Measurements from ENCODE around the gene NUDT14. TPM values are rescaled to one million over a fixed set of nuclear protein-coding genes. Genes with fewer than 3 reads are reported as not detected.

The NUDT14 gene
- total and polyA plus RNA-seq, 2 of the 8 experiments (the other 6 are each of a cell fraction or from before 2014, with no cell fraction given), result 25.5 to 33.3 TPM

DNA sequence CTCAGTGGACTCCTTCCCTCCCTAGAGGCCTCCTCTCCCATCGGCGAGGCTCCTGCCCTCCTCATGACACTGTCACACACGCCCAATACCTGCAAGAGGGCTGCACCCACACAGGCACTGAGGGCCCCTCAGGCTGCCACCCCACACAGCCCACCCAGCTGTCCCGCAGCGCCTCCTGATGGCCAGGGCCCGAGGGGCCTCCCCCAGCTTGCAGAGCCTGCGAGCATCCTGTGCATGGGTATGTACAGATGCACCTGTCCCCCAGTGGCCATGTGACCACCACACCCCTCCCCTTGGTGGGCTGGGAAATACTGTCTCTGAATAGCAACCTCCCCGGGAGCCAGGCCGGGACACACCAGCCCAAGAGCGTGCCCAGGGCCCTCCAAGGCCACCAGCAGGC is 19.0 kb upstream of the NUDT14 start:
- H2AFZ ChIP-seq (ENCODE audit: low read length), result no peak overlapping the region
- no peak overlapping the region for H3K4me2 ChIP-seq (ENCODE audit: insufficient read depth in 1 of 2, low read depth in 2 of 2, low read length in 2 of 2)
- H3K9ac ChIP-seq (replicated peaks in 1 of 4; ENCODE audit: extremely low read depth in 1 of 4, low read depth in 3 of 4, low read length in 3 of 4), result no peak overlapping the region
- no peak overlapping the region for H3K4me3 ChIP-seq (ENCODE audit: extremely low read depth in 1 of 4, insufficient read depth in 2 of 4, low read depth in 3 of 4, low read length in 4 of 4)
- H3K79me2 ChIP-seq (ENCODE audit: control insufficient read depth in 1 of 2, insufficient read depth in 2 of 2, low read length in 2 of 2), result no peaks in the 10 kb centered on the region
- TF ChIP-seq CTCF (IDR thresholded peaks at IDR 0.05; ENCODE audit: control extremely low read depth in 1 of 3, insufficient read depth in 1 of 3, low read depth in 1 of 3, low read length in 3 of 3) (peak in 2 of 3 experiments; percentile 29 to 43; a peak in 3 of 4 replicates), TCF12 (IDR thresholded peaks at IDR 0.05; ENCODE audit: low read depth, low read length) (no peak), MAFK (IDR thresholded peaks at IDR 0.05; ENCODE audit: low read depth, low read length) (no peak), EGR1 (IDR thresholded peaks at IDR 0.05; ENCODE audit: borderline replicate concordance, low read depth, low read length) (no peak), RAD21 (IDR thresholded peaks at IDR 0.05 in 1 of 2, conservative IDR thresholded peaks at IDR 0.05 in 1 of 2; ENCODE audit: low read depth in 2 of 2, low read length in 2 of 2) (peak; percentile 28 to 62), ZNF274 (IDR thresholded peaks at IDR 0.05; ENCODE audit: borderline replicate concordance, extremely low read depth, low read length) (no peak), MAX (IDR thresholded peaks at IDR 0.05) (no peak)
- H2AK5ac ChIP-seq (ENCODE audit: low read depth, low read length), result no peak overlapping the region
- peak overlapping the region; percentile 23; the same call in 1 of the 2 replicates for H4K8ac ChIP-seq (ENCODE audit: extremely low read depth, insufficient read depth, low read length)
- WGBS, 2 experiments (ENCODE audit: extremely low coverage in 1 of 2, insufficient coverage in 1 of 2, insufficient read length in 1 of 2, insufficient replicate concordance in 2 of 2, low coverage in 1 of 2, low lambda C conversion rate in 2 of 2, missing lambda C conversion rate in 1 of 2), result 88% methylated on average over 10 of the region's 10 CpGs; no CpG with 5 or more reads in 1 of the 2 experiments
- no peak overlapping the region for H2BK20ac ChIP-seq (ENCODE audit: low read length)
- no peaks in the 10 kb centered on the region for H3K79me1 ChIP-seq (ENCODE audit: low read depth, low read length)
- H3K23ac ChIP-seq (ENCODE audit: insufficient read length), result no peak overlapping the region
- no peak overlapping the region for H3K14ac ChIP-seq (ENCODE audit: insufficient read length)
- no peak overlapping the region for H4K5ac ChIP-seq (ENCODE audit: insufficient read length, low read depth, low read length)
- H2BK12ac ChIP-seq (ENCODE audit: low read depth, low read length), result no peak overlapping the region
- H4K20me1 ChIP-seq (replicated peaks in 1 of 2; ENCODE audit: control insufficient read depth in 1 of 2, insufficient read depth in 2 of 2, low read length in 2 of 2), result peaks cover 3 to 6% of the 10 kb centered on the region in 2 experiments
- peaks cover 4% of the 10 kb centered on the region; the same call in 1 of the 2 replicates for H3K23me2 ChIP-seq (ENCODE audit: low read depth, low read length)
- peaks cover 0 to 21% (median 12%) of the 10 kb centered on the region in 4 experiments; a peak in 5 of 7 replicates for H3K4me1 ChIP-seq (replicated peaks in 1 of 4; ENCODE audit: control insufficient read depth in 3 of 4, insufficient read depth in 4 of 4, low read length in 3 of 4)
- H3K4ac ChIP-seq (replicated peaks; ENCODE audit: insufficient read length, low read depth, low read length), result no peak overlapping the region
- no peak for FAIRE-seq
- no peak overlapping the region for H3K27ac ChIP-seq (ENCODE audit: low read depth, low read length)
- ChIA-PET POLR2A (ENCODE audit: partially characterized antibody) (no interaction called here), CTCF (ENCODE audit: partially characterized antibody) (interaction anchor here (0.7 to 6.2 kb wide), 16 partner anchors 11 to 151 kb away, joined by 3 to 36 read pairs (median 3); partner anchors contain the start of gene BTBD6)
- H3K27me3 ChIP-seq (replicated peaks in 1 of 4; ENCODE audit: control insufficient read depth in 3 of 4, extremely low read depth in 1 of 4, insufficient read depth in 3 of 4, low read length in 3 of 4), result peaks cover 0 to 27% (median 16%) of the 10 kb centered on the region in 4 experiments; a peak in 5 of 7 replicates
- no peak overlapping the region for H3K56ac ChIP-seq (replicated peaks; ENCODE audit: insufficient read length, low read depth, low read length)
- no peak overlapping the region for H4K91ac ChIP-seq (replicated peaks; ENCODE audit: insufficient read length, low read length)
- H3K36me3 ChIP-seq (ENCODE audit: control insufficient read depth in 2 of 4, insufficient read depth in 4 of 4, low read length in 3 of 4), result no peaks in the 10 kb centered on the region
- DNase-seq (ENCODE audit: low read depth in 1 of 2, low spot score in 2 of 2), result no peak
- no peak overlapping the region for H3K18ac ChIP-seq (ENCODE audit: extremely low read depth, low read length)
- H2BK5ac ChIP-seq (ENCODE audit: low read depth, low read length), result no peak overlapping the region
- no peaks in the 10 kb centered on the region for H3K9me3 ChIP-seq (ENCODE audit: insufficient read depth in 2 of 2, low read depth in 1 of 2, low read length in 1 of 2)
- no peak overlapping the region for H2BK120ac ChIP-seq (replicated peaks; ENCODE audit: low read depth, low read length)
- H2BK15ac ChIP-seq (ENCODE audit: low read length), result no peak overlapping the region
